Natural killer cell (primary cell): ENCODE data around the gene CEP164. TPM values are rescaled to one million over a fixed set of nuclear protein-coding genes. Genes with fewer than 3 reads are reported as not detected.

Experiments
- ATAC-seq, 3 donors: fragments of 150-1000 bp in 2 of 3; fragments of 200-7000 bp in 1 of 3; cut with Tn5 transposase; 1 replicate in 1 of 3; 2 replicates in 2 of 3; pipeline ENCODE4 v1.10.0; 2021; ENCODE audit warnings: mild to moderate bottlenecking in 2 of 3, moderate library complexity in 2 of 3
- DNase-seq, 2 donors: peaks; one replicate each; pipeline versions ENCODE4 v3.0.0 to v3.0.0-alpha.2; 2013 to 2021; ENCODE audit warnings: mixed read lengths in 1 of 2
- H3K27ac ChIP-seq: one replicate; pipeline ENCODE4 v1.5.1; 2013; ENCODE audit warnings: mild to moderate bottlenecking, low read length
- H3K27me3 ChIP-seq: one replicate; pipeline ENCODE4 v1.6.1; 2013; ENCODE audit warnings: low read length; ENCODE audit not compliant: control insufficient read depth, insufficient read depth
- H3K36me3 ChIP-seq: one replicate; pipeline ENCODE4 v1.6.1; 2013; ENCODE audit warnings: low read length; ENCODE audit not compliant: control insufficient read depth, insufficient read depth
- H3K4me1 ChIP-seq: one replicate; pipeline ENCODE4 v1.6.1; 2013; ENCODE audit warnings: low read length; ENCODE audit not compliant: control insufficient read depth, insufficient read depth
- H3K4me3 ChIP-seq: one replicate; pipeline ENCODE4 v1.5.1; 2013; ENCODE audit warnings: low read length
- H3K9me3 ChIP-seq: one replicate; pipeline ENCODE4 v1.6.1; 2013; ENCODE audit warnings: low read length; ENCODE audit not compliant: control insufficient read depth, insufficient read depth
- H3K27ac Mint-ChIP-seq, 2 donors: one replicate each; pipeline ENCODE4 v1.8.0; 2022; ENCODE audit warnings: mild to moderate bottlenecking in 2 of 2, mixed read lengths in 2 of 2, moderate library complexity in 1 of 2
- H3K27me3 Mint-ChIP-seq, 2 donors: one replicate each; pipeline ENCODE4 v1.8.0; 2022; ENCODE audit warnings: low read depth in 2 of 2, mixed read lengths in 2 of 2
- H3K36me3 Mint-ChIP-seq: one replicate; pipeline ENCODE4 v1.8.0; 2022; ENCODE audit warnings: mixed read lengths
- H3K4me1 Mint-ChIP-seq, 2 donors: one replicate each; pipeline ENCODE4 v1.8.0; 2022; ENCODE audit warnings: mixed read lengths in 2 of 2
- H3K4me3 Mint-ChIP-seq: one replicate; pipeline ENCODE4 v1.8.0; 2022; ENCODE audit warnings: mild to moderate bottlenecking, moderate library complexity, mixed read lengths
- H3K9me3 Mint-ChIP-seq, 2 donors: one replicate each; pipeline ENCODE4 v1.8.0; 2022; ENCODE audit warnings: mixed read lengths in 2 of 2
- WGBS: methylation state at CpG from one replicate; pipeline ENCODE4 v1.1.7; 2013; ENCODE audit warnings: missing lambda C conversion rate; ENCODE audit not compliant: insufficient coverage; 5-methylcytosine and 5-hydroxymethylcytosine counted together
- intact Hi-C: fragments of 100-400 bp; cut with micrococcal nuclease; formaldehyde crosslinking; loops from one replicate; pipeline ENCODE4 v1.14.2; 2022
- total RNA-seq, 4 donors: library from RNA; stranded (reverse); fragments of 120-200 nt in 1 of 4; gene quantifications; one replicate each; pipeline versions ENCODE4 v1.2.3 to v1.2.4, GENCODE V29; 2013 to 2022
- TF ChIP-seq, protein P1 (sequence below): fragments of 200-600 bp; IDR thresholded peaks from one replicate; pipeline ENCODE4 v1.8.0; 2022; ENCODE audit warnings: antibody characterized with exemption

CEP164 gene
- total RNA-seq, 3 donors from 2014 or later (not counting 1 experiment from before 2014, with no cell fraction given) = 45.6 to 49.9 (median 49.8) TPM

DNA sequence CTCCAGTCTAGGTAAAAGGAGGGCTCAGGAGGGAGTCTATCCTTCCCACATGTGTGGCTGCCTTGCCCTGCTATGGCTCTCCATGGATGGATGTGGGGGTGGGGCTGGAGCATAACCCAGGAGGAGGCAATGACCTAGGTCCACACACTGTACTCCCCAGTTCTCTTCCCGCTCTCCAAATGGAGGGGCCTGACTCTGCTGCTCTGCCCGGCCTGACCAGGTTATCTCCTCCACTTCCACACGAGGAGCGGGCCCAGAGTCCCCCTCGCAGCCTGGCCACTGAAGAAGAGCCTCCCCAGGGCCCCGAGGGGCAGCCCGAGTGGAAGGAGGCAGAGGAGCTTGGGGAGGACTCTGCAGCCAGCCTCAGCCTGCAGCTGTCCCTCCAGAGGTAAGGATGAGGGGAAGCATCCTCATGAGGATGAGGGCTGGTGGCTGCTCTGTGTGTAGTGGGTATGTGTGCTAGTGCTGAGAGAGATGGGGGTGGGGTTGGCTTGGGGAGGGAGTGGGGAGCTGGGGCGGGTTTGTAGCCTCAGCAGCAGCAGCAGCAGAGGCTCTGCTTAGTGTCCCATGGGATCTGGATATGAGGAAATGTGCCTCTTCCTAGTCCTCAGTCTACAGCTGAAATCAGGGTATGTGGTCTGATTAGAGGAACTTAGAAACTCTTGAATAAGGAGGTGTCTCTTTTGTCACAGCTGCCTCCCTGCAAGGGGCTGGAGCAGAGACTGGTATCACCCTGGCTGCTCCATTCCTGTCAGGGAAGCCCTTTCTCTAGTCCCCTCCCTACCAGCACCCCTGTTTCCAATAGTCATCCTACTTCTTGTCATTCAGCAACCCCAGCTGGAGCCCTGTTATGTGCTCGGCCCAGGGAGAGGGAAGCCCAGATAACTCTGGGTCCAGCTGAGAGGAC, 54.1 kb downstream of the CEP164 start:
- Histone ChIP-seq H3K4me3 (no peak overlapping the region), H3K27ac (no peak overlapping the region), H3K36me3 (peaks cover 39% of the 10 kb centered on the region), H3K9me3 (no peaks in the 10 kb centered on the region), H3K27me3 (no peaks in the 10 kb centered on the region), H3K4me1 (no peaks in the 10 kb centered on the region)
- WGBS = 97% methylated on average over 9 of the region's 9 CpGs
- H3K36me3 Mint-ChIP-seq = no peaks in the 10 kb centered on the region
- TF ChIP-seq, protein P1, sequence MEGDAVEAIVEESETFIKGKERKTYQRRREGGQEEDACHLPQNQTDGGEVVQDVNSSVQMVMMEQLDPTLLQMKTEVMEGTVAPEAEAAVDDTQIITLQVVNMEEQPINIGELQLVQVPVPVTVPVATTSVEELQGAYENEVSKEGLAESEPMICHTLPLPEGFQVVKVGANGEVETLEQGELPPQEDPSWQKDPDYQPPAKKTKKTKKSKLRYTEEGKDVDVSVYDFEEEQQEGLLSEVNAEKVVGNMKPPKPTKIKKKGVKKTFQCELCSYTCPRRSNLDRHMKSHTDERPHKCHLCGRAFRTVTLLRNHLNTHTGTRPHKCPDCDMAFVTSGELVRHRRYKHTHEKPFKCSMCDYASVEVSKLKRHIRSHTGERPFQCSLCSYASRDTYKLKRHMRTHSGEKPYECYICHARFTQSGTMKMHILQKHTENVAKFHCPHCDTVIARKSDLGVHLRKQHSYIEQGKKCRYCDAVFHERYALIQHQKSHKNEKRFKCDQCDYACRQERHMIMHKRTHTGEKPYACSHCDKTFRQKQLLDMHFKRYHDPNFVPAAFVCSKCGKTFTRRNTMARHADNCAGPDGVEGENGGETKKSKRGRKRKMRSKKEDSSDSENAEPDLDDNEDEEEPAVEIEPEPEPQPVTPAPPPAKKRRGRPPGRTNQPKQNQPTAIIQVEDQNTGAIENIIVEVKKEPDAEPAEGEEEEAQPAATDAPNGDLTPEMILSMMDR = no peak
- H3K4me3 Mint-ChIP-seq = no peak overlapping the region
- peaks cover 0 to 6% of the 10 kb centered on the region in 2 donors for H3K4me1 Mint-ChIP-seq
- intact Hi-C loops = no loop called here
- DNase-seq (no peak), ATAC-seq (no peak)
- no peak overlapping the region for H3K27ac Mint-ChIP-seq
- H3K27me3 Mint-ChIP-seq = no peaks in the 10 kb centered on the region
- H3K9me3 Mint-ChIP-seq = no peaks in the 10 kb centered on the region

GRCh38 chr11:117382746-117383145, 55.1 kb downstream of the CEP164 start:
- no peaks in the 10 kb centered on the region for H3K4me1 ChIP-seq
- no peak for DNase-seq
- H3K27ac ChIP-seq = no peak overlapping the region
- 93% methylated on average over 4 of the region's 4 CpGs for WGBS
- H3K9me3 ChIP-seq = no peaks in the 10 kb centered on the region
- intact Hi-C loops = no loop called here
- no peaks in the 10 kb centered on the region for H3K9me3 Mint-ChIP-seq
- H3K36me3 ChIP-seq = peaks cover 43% of the 10 kb centered on the region
- H3K27ac Mint-ChIP-seq = no peak overlapping the region
- no peak overlapping the region for H3K4me3 ChIP-seq
- H3K4me1 Mint-ChIP-seq = peaks cover 0 to 6% of the 10 kb centered on the region in 2 donors
- no peaks in the 10 kb centered on the region for H3K27me3 Mint-ChIP-seq
- no peaks in the 10 kb centered on the region for H3K36me3 Mint-ChIP-seq
- ATAC-seq = no peak
- TF ChIP-seq, protein P1 = no peak
- H3K4me3 Mint-ChIP-seq = no peak overlapping the region
- H3K27me3 ChIP-seq = no peaks in the 10 kb centered on the region

DNA sequence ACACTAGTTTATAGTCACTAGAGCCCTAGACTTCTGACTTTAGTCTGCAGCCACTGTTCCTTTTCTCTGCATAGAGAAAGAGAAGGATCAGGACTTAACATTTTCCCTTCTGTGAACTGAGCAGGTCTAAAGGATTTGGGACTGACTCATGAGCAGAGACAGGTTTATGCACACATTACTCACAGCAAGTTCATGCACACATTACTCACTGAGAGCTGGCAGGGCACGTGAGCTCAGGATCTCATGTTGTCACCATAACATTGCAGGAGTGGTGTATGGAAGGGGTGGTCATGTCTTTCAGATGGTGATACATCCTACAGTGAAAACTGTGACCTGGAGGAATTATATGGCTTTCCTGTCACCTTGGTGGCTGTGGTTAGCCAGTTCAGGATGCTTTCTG, 56.4 kb downstream of the CEP164 start:
- H3K4me3 Mint-ChIP-seq = no peak overlapping the region
- H3K27me3 Mint-ChIP-seq = no peaks in the 10 kb centered on the region

More for the DNA sequence above, 56.4 kb downstream of the CEP164 start:
- Mint-ChIP-seq H3K4me1 (peaks cover 0 to under 1% of the 10 kb centered on the region in 2 donors), H3K36me3 (no peaks in the 10 kb centered on the region), H3K9me3 (no peaks in the 10 kb centered on the region), H3K27ac (no peak overlapping the region)
- intact Hi-C loops = no loop called here
- DNase-seq = no peak
- Histone ChIP-seq H3K4me1 (no peaks in the 10 kb centered on the region), H3K9me3 (no peaks in the 10 kb centered on the region), H3K27ac (no peak overlapping the region), H3K27me3 (no peaks in the 10 kb centered on the region), H3K4me3 (no peak overlapping the region), H3K36me3 (peaks cover 45% of the 10 kb centered on the region)
- 95% methylated on average over 1 of the region's 1 CpG for WGBS
- no peak for ATAC-seq
- TF ChIP-seq, protein P1 = no peak
